ENCODE measurements around the gene PPP1R3F.

- TF ChIP-seq CTCF (IDR thresholded peaks at IDR 0.05 in 2 of 3, conservative IDR thresholded peaks at IDR 0.05 in 1 of 3; ENCODE audit: insufficient read depth in 2 of 3, low read depth in 1 of 3, low read length in 3 of 3) (no peak), STAT5A (IDR thresholded peaks at IDR 0.05; ENCODE audit: borderline replicate concordance, low read length) (no peak), ZNF124 (CRISPR knock-in tag; IDR thresholded peaks at IDR 0.05) (no peak), SPI1 (IDR thresholded peaks at IDR 0.05; ENCODE audit: borderline replicate concordance, low read depth, low read length) (no peak), MXI1 (IDR thresholded peaks at IDR 0.05; ENCODE audit: low read depth, low read length) (no peak), RFX7 (CRISPR knock-in tag; IDR thresholded peaks at IDR 0.05) (no peak), ZFP91 (CRISPR knock-in tag; IDR thresholded peaks at IDR 0.05) (no peak), ZBTB43 (CRISPR knock-in tag; IDR thresholded peaks at IDR 0.05) (no peak), RBFOX2 (IDR thresholded peaks at IDR 0.05; ENCODE audit: low read depth, low read length) (no peak), ZNF785 (CRISPR knock-in tag; IDR thresholded peaks at IDR 0.05) (no peak), CREB3 (tag; conservative IDR thresholded peaks at IDR 0.05; ENCODE audit: low read depth) (no peak), SREBF1 (IDR thresholded peaks at IDR 0.05; ENCODE audit: borderline replicate concordance, low read depth, low read length) (no peak), SOX6 (IDR thresholded peaks at IDR 0.05) (no peak)
- TF ChIP-seq, protein P1, sequence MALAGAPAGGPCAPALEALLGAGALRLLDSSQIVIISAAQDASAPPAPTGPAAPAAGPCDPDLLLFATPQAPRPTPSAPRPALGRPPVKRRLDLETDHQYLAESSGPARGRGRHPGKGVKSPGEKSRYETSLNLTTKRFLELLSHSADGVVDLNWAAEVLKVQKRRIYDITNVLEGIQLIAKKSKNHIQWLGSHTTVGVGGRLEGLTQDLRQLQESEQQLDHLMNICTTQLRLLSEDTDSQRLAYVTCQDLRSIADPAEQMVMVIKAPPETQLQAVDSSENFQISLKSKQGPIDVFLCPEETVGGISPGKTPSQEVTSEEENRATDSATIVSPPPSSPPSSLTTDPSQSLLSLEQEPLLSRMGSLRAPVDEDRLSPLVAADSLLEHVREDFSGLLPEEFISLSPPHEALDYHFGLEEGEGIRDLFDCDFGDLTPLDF (CRISPR knock-in tag; IDR thresholded peaks at IDR 0.05), result no peak
These were observed 42.6 kb downstream of the PPP1R3F start for GRCh38 chrX:49312176-49312575.

Measured in K562 (cell line).